Measurements from ENCODE around the gene CAB39. TPM values are rescaled to one million over a fixed set of nuclear protein-coding genes. Genes with fewer than 3 reads are reported as not detected.

The CAB39 gene
- total RNA-seq, 4 donors from 2014 or later: 60.2 to 124 (median 72.2) TPM

- Histone ChIP-seq H3K36me3 (no peaks in the 10 kb centered on the region), H3K27ac (no peak overlapping the region), H3K27me3 (no peaks in the 10 kb centered on the region), H3K4me1 (peaks cover 0 to 15% (median 6%) of the 10 kb centered on the region in 4 donors), H3K9me3 (no peaks in the 10 kb centered on the region), H3K4me3 (no peak overlapping the region)
- TF ChIP-seq CTCF (IDR thresholded peaks at IDR 0.05): no peak
- TF ChIP-seq POLR2A (IDR thresholded peaks at IDR 0.05): no peak
- no peak for DNase-seq
Observed at GRCh38 chr2:230672836-230673235, 39.8 kb upstream of the CAB39 start.

GRCh38 chr2:230674401-230674800, 38.2 kb upstream of the CAB39 start:
- TF ChIP-seq CTCF (IDR thresholded peaks at IDR 0.05) (no peak), POLR2A (IDR thresholded peaks at IDR 0.05) (no peak)
- H3K4me1 ChIP-seq: peaks cover 0 to under 1% (median 0%) of the 10 kb centered on the region in 4 donors
- no peak overlapping the region for H3K4me3 ChIP-seq
- H3K9me3 ChIP-seq: peaks cover 0 to 6% (median 0%) of the 10 kb centered on the region in 4 donors
- no peak overlapping the region for H3K27ac ChIP-seq
- no peak for DNase-seq
- H3K27me3 ChIP-seq: no peaks in the 10 kb centered on the region
- H3K36me3 ChIP-seq: no peaks in the 10 kb centered on the region

DNA sequence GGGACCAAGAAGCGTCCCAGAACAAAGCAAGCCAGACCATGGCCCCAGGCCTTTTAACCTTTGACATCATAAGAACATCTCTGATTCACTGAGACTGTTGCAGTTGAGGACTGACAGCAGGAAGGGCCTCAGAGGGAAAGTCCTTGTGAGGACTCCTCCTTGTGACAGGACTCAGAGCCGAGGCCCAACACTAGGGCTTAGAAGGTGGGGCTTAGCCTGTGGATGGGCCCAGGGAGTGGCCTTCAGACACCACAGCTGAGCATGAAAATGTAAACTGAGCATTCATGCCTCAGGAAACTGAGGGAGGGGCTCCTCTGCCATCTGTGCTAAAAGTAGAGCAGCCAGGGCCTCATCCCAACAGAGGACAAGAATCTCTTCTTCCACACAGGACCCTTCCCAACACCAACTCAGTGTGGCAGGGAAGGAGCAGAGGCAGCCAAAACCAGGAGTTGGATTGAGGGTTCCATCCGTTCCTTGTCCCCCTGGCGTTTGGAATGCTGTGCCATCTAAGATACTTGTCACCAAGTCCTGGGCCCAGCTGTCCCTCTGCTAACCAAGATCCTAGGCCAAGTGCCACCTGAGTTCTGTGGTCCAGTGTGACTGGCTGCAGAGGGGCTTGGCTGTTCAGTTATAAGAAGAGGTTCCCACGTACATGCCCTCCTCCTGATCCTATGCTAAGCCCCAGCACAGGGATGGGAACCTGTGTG, 37.5 kb upstream of the CAB39 start:
- Histone ChIP-seq H3K4me3 (no peak overlapping the region), H3K27ac (no peak overlapping the region), H3K4me1 (no peaks in the 10 kb centered on the region), H3K36me3 (no peaks in the 10 kb centered on the region), H3K27me3 (no peaks in the 10 kb centered on the region), H3K9me3 (peaks cover 0 to 6% (median 0%) of the 10 kb centered on the region in 4 donors)
- no peak for DNase-seq
- TF ChIP-seq CTCF (IDR thresholded peaks at IDR 0.05): no peak
- TF ChIP-seq POLR2A (IDR thresholded peaks at IDR 0.05): no peak

DNA sequence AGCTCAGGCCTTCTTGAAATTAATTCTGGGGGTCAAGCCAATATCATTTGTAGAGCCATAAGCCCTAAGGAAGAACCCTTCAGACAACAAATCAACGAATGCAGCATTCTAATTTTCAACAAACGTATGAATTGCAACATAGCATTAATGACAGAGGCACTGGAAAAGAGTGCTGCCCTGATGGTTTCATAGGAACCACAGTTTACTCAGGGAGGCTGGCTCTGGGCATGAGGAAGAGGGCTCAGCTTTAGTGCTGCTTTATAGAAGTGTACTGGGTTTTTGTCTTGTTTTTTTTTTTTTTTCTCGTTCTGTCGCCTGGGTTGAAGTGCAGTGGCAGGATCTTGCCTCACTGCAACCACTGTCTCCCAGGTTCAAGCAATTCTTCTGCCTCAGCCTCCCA, 36.1 kb upstream of the CAB39 start:
- no peak for TF ChIP-seq CTCF (IDR thresholded peaks at IDR 0.05)
- no peak for TF ChIP-seq POLR2A (IDR thresholded peaks at IDR 0.05)
- H3K27me3 ChIP-seq: no peaks in the 10 kb centered on the region
- DNase-seq: no peak
- no peaks in the 10 kb centered on the region for H3K36me3 ChIP-seq
- H3K9me3 ChIP-seq: peaks cover 0 to 6% (median 0%) of the 10 kb centered on the region in 4 donors
- H3K4me1 ChIP-seq: no peaks in the 10 kb centered on the region
- H3K4me3 ChIP-seq: no peak overlapping the region
- no peak overlapping the region for H3K27ac ChIP-seq

DNA sequence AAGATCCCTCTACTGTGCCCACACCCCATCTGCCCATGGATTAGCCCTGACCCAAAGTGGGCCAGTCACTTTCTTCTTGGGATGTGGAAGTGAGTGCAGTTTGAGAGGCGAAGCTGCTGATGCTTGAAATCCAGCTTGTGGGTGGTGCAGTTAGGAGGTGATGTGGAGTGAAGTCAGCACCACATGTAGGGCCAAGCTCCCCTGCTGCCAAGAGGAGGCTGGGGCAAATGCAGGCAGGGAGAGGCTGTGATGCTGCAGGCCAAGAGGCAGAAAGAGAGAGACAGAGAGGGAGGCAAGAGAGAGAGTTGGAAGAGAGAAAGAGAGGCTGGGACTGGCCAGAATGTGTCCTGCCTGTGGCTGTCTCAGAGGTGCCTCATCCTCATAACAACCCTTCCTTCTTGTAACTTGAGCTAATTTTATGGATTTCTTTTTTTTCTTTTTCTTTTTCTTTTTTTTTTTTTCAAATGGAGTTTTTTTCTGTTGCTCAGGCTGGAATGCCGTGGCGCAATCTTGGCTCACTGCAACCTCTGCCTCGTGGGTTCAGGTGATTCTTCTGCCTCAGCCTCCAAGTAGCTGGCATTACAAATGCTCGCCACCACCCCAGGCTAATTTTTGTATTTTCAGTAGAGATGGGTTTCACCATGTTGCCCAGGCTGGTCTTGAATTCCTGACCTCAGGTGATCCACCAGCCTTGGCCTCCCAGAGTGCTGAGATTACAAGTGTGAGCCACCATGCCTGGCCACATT, 35.3 kb upstream of the CAB39 start:
- no peak for DNase-seq
- Histone ChIP-seq H3K4me3 (no peak overlapping the region), H3K4me1 (no peaks in the 10 kb centered on the region), H3K9me3 (peaks cover 0 to 6% (median 0%) of the 10 kb centered on the region in 4 donors), H3K36me3 (no peaks in the 10 kb centered on the region), H3K27ac (no peak overlapping the region), H3K27me3 (no peaks in the 10 kb centered on the region)
- no peak for TF ChIP-seq CTCF (IDR thresholded peaks at IDR 0.05)
- no peak for TF ChIP-seq POLR2A (IDR thresholded peaks at IDR 0.05)
